ENCODE measurements around the gene CRYZL1.
"Not testable (repeated sequence)": the region's sequence is repeated elsewhere in the genome, so short reads cannot be mapped to it uniquely, and the experiment has no call there.

GRCh38 chr21:33617565-33617964 lies 24.0 kb downstream of the CRYZL1 start:
- not testable (repeated sequence) for TF ChIP-seq OSR1 (CRISPR knock-in tag; IDR thresholded peaks at IDR 0.05); PATZ1 (CRISPR knock-in tag; IDR thresholded peaks at IDR 0.05; ENCODE audit: borderline replicate concordance); ARNTL (CRISPR knock-in tag; IDR thresholded peaks at IDR 0.05; ENCODE audit: borderline replicate concordance, low read depth); RARB (CRISPR knock-in tag; IDR thresholded peaks at IDR 0.05); POU6F1 (CRISPR knock-in tag; IDR thresholded peaks at IDR 0.05; ENCODE audit: borderline replicate concordance, low read depth)
